ENCODE results near the gene SIDT2.

SIDT2 gene

DNA sequence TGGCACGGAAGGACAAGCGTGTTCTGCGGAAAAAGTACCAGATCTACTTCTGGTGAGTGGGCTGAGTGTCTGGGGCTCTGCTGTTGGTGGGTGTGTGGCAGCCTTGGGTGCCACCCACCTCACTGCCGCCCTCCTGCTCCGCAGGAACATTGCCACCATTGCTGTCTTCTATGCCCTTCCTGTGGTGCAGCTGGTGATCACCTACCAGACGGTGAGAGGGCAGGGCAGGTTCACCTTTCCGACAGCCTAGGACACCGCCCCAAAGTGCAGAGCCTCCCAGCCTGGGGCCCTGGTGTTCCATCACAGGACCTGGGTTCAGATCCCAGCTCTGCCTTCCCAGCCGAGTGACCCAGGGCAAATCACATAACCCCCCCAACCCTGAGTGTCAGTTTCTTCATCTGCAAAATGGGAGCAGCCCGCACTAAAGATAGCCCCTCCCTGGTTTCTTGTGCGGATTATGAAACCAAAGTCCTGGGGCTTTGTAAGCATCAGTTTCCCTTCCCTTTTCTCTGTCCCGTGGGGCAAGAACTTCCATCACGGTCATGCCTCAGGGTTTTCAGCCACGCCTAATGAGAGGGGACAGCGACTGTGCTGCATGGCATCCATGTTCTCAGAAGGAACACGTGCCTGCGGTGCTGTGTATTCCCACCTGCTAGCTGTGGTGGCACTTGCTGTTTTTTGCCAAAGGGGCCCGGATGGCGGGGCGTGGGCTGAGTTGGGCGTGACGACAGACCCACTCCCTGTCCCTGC lies 10.8 kb downstream of the SIDT2 start:
- DNase-seq (ENCODE audit: low read depth, low spot score), result no peak

DNA sequence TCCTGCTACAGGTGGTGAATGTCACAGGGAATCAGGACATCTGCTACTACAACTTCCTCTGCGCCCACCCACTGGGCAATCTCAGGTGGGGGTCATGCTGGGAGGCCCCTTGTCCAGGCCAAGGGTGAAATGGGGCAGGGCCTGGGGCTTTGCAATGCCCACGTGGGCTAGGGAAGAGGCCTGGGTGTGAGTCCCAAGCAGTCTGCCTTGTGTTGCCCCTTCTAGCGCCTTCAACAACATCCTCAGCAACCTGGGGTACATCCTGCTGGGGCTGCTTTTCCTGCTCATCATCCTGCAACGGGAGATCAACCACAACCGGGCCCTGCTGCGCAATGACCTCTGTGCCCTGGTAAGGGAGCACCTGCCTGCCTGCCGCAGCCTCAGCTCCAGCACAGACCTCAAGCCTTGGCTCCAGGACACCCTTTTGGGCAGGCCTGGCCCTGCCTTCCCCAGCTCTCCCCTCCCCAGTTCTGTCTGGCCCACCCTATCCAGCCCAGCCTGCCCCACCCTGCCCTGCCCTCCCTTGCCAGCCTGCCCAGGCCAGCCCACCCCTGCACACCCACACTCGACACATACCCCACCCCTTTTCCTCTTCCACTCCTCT lies 11.5 kb downstream of the SIDT2 start:
- no peak for DNase-seq (ENCODE audit: low read depth, low spot score)

DNA sequence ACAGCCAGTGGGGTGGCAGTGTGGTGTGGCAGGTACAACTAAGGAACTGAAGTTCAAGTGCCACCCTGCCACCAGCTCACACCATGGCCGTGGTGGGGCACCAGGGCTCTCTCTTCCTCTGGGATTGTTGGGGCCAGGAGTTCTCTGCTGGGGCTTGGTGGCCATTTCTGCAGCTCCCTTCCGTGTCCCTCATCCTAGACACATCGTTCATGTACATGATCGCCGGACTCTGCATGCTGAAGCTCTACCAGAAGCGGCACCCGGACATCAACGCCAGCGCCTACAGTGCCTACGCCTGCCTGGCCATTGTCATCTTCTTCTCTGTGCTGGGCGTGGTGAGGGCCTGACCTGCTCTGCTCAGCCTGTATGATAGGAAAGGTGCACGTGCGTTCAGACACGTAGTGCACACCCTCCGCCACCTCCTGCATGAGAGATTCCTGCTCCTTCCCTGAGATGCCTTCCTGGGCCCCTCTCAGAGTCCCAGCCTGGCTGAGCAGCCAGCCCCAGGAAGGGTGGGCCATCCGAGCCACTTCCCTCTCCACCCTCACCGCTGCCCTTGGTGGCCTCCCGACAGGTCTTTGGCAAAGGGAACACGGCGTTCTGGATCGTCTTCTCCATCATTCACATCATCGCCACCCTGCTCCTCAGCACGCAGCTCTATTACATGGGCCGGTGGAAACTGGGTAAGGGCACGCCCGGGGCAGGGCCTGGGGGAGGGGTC lies 13.3 kb downstream of the SIDT2 start:
- no peak for DNase-seq (ENCODE audit: low read depth, low spot score)

DNA sequence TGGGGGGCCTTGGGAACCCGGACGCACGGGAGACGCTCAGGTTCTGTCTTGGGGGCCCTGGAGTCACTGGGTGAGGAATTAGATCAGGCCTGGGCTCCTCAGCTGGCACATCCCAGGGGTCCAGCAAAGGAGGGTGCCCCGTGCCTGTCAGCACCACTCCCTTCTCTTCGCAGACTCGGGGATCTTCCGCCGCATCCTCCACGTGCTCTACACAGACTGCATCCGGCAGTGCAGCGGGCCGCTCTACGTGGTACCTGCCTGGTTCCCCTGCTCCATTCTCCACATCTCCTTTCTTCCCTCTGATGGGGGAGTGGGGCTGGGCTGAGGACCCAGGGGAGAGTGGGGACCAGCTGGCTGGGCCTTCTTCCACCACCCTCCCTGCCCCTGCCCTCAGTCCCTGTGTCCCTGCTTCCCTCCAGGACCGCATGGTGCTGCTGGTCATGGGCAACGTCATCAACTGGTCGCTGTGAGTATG lies 13.9 kb downstream of the SIDT2 start:
- no peak for DNase-seq (ENCODE audit: low read depth, low spot score)

DNA sequence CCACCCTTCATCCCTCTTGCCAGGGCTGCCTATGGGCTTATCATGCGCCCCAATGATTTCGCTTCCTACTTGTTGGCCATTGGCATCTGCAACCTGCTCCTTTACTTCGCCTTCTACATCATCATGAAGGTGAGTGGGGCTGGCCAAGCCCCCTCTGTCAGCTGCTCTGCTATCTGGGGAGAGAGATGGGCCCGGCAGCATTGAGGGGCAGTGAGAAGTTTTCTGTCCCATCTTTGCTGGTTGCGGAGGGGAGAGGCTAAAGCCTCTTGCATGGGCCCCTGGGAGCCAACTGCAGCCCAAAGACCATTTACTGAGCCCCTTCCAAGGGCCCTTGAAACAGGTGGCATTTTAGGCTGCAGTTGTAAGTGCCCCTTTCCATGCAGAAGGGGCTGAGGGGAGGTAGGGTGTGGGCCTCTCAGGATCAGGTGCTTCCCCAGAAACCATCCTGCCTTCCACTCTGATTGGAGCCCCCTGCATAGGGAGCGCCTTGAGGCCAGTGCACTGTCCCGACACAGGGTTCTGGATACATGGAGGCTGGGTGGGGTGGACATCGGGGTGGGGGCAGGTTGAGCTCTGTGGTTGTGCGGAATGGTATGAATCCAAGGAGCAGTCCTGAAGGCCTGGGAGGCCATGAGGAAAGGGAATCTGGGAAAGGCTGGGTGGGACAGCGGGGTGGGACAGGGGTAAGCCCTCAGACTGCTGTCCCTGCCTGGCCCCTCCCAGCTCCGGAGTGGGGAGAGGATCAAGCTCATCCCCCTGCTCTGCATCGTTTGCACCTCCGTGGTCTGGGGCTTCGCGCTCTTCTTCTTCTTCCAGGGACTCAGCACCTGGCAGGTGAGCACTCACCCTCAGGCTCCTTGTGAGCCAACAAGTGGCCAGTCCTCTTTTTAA lies 14.8 kb downstream of the SIDT2 start:
- no peak for DNase-seq (ENCODE audit: low read depth, low spot score)

DNA sequence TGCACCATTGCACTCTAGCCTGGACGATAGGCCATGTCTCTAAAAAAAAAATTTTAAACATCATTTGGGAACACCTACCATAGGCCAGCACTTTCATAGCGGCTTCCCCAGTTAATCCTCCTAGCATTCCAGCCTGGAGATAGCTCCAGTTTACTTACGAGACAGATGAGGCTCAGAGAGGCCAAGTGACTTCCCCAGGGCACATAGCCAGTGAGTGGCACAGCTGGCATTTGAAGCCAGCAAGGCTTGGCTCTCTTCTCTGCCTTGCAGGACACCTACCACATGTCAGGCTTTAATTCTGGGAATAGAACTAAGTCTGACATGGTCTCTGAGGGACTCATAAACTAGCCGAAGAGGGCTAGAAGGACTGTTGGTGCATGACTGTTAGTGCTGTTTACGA lies 15.7 kb downstream of the SIDT2 start:
- DNase-seq (ENCODE audit: low read depth, low spot score), result no peak

DNA sequence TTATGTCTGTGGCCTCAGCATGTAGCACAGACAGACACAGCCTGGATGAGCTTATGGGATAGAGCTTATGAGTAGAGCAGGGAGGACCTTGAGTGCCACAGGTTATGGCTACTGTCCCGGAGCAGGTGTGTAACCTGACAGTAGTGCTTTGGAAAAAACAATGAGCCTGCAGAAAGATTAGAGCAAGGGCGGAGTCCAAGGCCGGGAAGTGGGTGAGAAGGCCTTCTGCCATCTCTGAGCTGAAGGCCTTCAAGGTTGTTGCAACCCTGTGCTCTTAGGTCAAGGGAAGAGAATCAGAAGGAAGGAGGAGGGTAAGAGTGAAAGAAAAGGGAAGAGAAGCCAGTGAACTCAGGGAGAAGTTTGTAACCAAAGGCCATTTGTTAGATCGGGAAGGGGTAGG lies 16.7 kb downstream of the SIDT2 start:
- no peak for DNase-seq (ENCODE audit: low read depth, low spot score)

DNA sequence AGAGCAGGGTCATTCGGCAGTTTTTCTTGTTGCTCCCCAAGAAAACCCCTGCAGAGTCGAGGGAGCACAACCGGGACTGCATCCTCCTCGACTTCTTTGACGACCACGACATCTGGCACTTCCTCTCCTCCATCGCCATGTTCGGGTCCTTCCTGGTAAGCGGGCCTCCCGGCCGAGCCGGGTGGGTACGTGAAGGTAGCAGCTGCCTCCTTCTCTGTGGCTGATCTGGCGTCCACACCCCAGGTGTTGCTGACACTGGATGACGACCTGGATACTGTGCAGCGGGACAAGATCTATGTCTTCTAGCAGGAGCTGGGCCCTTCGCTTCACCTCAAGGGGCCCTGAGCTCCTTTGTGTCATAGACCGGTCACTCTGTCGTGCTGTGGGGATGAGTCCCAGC lies 17.2 kb downstream of the SIDT2 start:
- DNase-seq (ENCODE audit: low read depth, low spot score), result no peak

DNA sequence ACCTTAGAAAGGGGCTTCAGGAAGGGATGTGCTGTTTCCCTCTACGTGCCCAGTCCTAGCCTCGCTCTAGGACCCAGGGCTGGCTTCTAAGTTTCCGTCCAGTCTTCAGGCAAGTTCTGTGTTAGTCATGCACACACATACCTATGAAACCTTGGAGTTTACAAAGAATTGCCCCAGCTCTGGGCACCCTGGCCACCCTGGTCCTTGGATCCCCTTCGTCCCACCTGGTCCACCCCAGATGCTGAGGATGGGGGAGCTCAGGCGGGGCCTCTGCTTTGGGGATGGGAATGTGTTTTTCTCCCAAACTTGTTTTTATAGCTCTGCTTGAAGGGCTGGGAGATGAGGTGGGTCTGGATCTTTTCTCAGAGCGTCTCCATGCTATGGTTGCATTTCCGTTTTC lies 18.5 kb downstream of the SIDT2 start:
- no peak for DNase-seq (ENCODE audit: low read depth, low spot score)

DNA sequence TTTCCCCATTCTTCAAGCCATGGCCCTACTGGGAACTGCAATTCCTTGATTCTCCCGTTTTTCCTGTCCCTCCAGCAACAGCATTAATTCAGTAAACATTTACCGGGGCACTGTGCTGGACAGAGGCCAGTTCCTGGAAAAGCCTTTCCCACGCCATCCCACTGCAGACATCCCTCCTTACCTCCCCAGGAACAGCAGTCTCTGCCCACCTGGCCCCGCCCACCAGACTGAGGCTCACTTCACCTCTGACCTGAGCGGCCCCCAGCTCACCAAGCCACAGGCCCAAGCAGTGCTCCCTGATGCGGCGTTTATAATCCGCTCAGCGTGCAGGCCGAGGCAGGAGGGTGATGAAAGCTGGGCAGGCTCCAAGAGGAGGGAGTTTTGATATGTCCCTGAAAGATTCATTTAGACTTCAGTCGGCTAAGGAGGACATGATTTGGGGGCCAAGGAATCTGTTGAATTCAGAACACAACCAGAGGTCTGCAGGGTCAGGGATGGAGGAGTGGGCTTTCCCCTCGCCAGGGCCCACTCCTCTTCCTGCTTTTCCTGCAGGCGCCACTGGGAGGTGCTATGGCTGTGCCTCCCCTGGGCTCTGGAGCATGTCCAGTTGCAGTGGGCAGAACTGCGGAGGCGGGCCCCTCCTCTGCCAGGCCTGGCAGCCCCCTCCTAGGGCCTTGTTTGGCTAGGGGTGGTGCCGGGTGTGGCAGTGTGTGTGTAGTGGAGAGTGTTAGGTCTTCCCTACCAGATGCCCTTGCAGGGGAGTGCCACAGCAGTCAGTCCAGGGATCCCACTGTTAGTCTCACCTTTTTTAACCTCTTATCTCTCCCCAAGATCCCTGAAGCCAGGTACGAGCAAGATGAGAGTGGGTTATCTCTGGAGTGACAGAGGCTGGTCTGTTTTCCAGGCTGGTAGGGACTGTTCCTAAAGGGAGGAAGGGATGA lies 19.2 kb downstream of the SIDT2 start:
- no peak for DNase-seq (ENCODE audit: low read depth, low spot score)

DNA sequence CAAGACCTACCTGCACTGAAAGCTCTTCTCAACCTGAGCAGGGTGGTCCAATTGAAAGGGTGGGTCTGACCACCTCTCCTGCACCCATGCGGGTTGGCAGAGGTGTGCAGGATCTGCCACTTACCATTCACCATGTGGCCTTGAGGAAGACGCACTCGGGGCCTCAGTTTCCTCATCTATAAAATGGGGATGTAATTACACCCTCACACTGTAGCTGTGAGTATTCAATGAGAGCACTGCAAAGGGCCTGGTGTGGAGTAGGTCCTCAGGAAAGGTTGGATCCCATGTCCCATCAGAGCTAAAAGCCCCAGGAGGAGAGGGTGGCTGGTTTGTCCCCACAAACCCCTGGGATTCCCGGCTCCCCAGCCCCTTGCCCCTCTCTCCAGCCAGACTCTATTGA lies 20.1 kb downstream of the SIDT2 start:
- no peak for DNase-seq (ENCODE audit: low read depth, low spot score)

DNA sequence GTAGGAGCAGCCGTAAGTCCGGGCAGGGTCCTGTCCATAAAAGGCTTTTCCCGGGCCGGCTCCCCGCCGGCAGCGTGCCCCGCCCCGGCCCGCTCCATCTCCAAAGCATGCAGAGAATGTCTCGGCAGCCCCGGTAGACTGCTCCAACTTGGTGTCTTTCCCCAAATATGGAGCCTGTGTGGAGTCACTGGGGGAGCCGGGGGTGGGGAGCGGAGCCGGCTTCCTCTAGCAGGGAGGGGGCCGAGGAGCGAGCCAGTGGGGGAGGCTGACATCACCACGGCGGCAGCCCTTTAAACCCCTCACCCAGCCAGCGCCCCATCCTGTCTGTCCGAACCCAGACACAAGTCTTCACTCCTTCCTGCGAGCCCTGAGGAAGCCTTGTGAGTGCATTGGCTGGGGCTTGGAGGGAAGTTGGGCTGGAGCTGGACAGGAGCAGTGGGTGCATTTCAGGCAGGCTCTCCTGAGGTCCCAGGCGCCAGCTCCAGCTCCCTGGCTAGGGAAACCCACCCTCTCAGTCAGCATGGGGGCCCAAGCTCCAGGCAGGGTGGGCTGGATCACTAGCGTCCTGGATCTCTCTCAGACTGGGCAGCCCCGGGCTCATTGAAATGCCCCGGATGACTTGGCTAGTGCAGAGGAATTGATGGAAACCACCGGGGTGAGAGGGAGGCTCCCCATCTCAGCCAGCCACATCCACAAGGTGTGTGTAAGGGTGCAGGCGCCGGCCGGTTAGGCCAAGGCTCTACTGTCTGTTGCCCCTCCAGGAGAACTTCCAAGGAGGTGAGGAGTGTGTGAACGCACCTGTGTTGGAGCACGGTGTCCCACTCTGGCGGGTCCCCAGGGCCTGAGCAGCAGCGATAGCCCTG lies 20.7 kb downstream of the SIDT2 start, which contains the start of gene TAGLN:
TAGLN (plus strand) TSS at position 318 of the 863 bp plus-strand sequence. CDS start 3,644 bp downstream, outside the sequence.
- no peak for DNase-seq (ENCODE audit: low read depth, low spot score)

DNA sequence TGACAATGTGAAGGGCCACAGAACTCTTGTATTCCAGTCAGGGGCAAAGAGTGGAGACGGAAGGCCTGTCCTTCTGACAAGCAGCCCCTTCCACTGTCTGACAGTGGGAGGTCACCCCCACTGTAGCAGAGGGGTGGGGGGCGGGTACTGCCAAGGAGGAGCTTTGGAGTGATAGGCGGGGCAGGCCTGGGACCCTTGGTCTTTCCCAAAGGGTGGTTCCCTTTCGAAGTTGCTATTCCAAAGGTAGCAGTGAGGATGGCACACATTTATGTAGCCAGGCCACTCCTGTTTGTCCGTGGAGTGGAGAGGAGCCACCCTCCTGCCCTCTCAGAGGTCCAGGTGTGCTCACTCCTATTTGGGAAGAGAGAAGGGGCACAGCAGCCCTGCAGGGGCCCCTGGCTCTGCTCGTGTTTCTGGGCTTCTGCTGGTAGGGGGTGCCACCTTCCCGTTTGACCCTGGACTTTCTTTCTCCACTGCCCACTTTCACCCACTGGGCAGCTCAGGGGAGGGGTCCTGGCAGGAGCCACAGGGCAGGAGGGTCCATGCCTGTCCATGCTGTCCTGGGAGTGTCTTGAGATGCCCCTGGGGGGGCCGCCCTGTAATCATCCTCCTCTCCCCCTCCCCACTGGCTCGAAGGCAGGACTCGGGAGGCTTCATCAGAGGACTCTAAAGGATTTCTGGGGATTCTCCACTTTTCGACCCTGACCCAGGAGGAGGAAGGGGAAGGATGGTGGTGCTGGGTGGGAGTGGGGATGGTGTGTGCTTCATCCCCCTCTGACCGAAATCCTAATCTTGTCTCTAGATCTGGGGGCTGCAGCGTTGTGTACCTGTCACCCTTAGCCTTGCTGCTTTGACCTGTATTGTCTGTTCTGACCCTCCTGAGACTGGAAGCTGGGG lies 21.6 kb downstream of the SIDT2 start:
- no peak for DNase-seq (ENCODE audit: low read depth, low spot score)

DNA sequence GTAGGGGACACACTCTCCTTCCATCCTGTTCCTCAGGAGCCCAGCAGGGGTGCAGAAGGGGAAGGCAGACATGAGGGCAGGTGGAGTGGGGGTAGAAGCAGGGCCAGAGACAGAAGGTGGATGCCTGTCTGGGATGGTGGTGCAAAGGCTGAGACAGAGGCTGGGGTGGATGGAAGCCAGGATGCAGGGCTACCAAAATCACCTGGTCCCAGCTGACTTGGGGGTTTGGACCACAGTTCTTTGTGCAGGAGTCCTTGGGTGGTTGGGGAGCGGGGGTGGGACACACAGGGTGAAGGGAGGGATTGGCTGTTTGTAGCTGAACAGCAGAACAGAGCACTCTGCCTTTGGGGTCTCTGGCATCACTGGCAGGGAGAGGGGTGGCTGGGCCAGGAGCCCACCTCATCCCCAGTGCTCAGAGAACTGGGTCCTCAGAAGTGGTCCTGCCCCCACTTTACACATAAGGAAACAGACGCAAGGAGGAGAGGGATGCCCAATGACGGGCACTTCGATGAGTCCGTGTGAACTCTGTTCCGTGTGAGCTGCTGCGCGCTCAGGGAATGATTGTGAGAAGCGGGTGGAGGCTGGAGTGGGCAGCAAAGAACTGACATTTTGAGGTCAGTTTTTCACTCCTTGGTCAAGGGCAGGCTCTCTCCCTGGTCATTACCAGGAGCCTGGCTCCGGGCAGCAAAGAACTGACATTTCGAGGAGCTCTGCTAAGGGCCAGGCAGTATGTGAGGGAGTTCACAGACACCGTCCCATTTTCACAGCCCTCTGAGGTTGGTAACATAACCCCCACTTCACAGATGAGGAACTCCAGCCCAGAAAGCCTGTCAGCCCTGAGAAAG lies 22.5 kb downstream of the SIDT2 start:
- DNase-seq (ENCODE audit: low read depth, low spot score), result no peak

DNA sequence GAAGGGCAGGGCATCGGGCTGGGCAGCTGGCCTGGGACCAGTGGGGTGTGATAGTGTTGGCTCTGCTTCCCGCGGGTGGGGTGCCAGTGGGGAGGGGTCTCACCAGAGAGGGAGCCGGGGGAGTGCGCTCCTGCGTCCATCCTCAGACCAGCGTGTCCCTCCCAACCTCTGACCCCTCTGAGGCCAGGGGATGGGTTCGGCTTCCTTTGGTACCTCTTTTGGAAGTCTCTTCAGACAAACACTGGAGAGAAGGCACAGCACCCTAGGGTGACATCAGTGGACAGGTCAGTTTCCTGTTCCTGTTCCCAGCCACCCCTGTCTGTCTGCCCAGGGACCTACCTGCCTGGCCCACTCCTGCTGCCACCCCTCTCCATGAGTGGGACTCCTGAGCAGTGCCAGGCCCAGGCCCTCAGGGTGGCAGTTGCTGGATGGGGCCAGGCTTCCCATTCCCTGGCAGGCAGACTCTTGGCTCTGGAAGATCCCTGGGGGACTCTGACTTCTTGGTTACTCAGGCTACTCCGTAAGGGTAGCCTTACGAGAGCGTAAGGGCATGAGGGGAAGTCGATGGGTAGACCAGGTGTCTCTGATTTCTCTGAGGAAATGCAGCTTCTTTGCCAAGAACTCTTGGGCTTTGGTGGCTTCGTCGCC lies 23.2 kb downstream of the SIDT2 start:
- DNase-seq (ENCODE audit: low read depth, low spot score), result no peak

DNA sequence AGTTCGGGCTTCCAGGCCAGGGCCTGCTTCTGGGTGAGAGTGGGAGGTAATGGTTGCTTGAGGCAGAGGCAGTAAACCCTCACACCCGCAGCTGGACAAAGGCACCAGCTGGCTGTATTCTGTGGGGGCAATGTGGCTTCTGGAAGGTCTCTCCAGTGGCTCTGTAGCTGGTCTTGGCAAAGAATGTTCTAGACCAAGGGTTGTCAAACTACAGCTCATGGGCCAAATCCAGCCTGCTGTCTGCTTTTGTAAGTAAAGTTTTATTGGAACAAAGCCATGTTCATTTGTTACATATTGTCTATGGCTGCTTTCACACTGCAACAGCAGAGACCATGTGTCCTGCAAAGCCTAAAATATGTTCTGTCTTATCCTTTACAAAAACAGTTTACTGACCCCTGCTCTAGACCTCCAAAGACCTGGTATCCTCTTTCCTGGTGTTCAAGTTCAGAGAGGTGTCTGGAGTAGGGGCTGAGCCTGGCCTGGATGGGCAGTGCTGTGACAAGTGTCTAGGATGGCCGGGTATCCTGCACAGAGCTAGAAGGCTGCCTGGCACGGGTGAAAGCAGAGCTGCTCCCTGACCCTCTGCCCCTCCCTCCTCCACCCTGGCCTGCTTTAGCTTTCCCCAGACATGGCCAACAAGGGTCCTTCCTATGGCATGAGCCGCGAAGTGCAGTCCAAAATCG lies 24.0 kb downstream of the SIDT2 start:
- no peak for DNase-seq (ENCODE audit: low read depth, low spot score)

DNA sequence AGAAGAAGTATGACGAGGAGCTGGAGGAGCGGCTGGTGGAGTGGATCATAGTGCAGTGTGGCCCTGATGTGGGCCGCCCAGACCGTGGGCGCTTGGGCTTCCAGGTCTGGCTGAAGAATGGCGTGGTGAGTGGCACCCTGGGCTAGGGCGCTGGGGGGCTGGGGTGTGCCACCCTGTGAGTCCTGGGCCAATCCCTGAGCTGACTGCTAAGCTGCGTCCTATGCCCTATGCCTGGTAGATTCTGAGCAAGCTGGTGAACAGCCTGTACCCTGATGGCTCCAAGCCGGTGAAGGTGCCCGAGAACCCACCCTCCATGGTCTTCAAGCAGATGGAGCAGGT lies 24.5 kb downstream of the SIDT2 start:
- DNase-seq (ENCODE audit: low read depth, low spot score), result no peak
